ENCODE measurements around the gene ARL13B.
"Not testable (repeated sequence)": the region's sequence is repeated elsewhere in the genome, so short reads cannot be mapped to it uniquely, and the experiment has no call there.

ARL13B gene

GRCh38 chr3:94062513-94063404 lies 82.8 kb downstream of the ARL13B start, which contains the start of the genes DHFR2 and NSUN3:
DHFR2 (minus strand) TSS chr3:94062916; CDS start chr3:94061511, 1,405 bp downstream.
NSUN3 (plus strand) TSS chr3:94063061; CDS start chr3:94063127, 66 bp downstream.
- DNase-seq (ENCODE audit: low read depth in 4 of 4, low spot score in 1 of 4) = peak; percentile 53 to 72 (median 60)

GRCh38 chr3:94063496-94064119 lies 83.7 kb downstream of the ARL13B start:
- no peak for DNase-seq (ENCODE audit: low read depth in 4 of 4, low spot score in 1 of 4)

- no peak for DNase-seq (ENCODE audit: low read depth in 4 of 4, low spot score in 1 of 4)
Measured at GRCh38 chr3:94064243-94064860, 84.4 kb downstream of the ARL13B start.

GRCh38 chr3:94065122-94065521 lies 85.2 kb downstream of the ARL13B start:
- no peak for DNase-seq (ENCODE audit: low read depth in 4 of 4, low spot score in 1 of 4)

GRCh38 chr3:94065819-94066480 lies 86.0 kb downstream of the ARL13B start:
- DNase-seq (ENCODE audit: low read depth in 4 of 4, low spot score in 1 of 4) = no peak

- DNase-seq (ENCODE audit: low read depth in 4 of 4, low spot score in 1 of 4) = no peak
Measured at GRCh38 chr3:94066506-94067500, 86.8 kb downstream of the ARL13B start.

- no peak for DNase-seq (ENCODE audit: low read depth in 4 of 4, low spot score in 1 of 4)
Measured at GRCh38 chr3:94069194-94069813, 89.3 kb downstream of the ARL13B start.

GRCh38 chr3:94070341-94070911 lies 90.5 kb downstream of the ARL13B start:
- DNase-seq (ENCODE audit: low read depth in 4 of 4, low spot score in 1 of 4) = no peak

- no peak for DNase-seq (ENCODE audit: low read depth in 4 of 4, low spot score in 1 of 4)
Measured at GRCh38 chr3:94071713-94072284, 91.8 kb downstream of the ARL13B start.

GRCh38 chr3:94076055-94076454 lies 96.1 kb downstream of the ARL13B start:
- no peak for DNase-seq (ENCODE audit: low read depth in 4 of 4, low spot score in 1 of 4)

GRCh38 chr3:94080552-94080951 lies 100.6 kb downstream of the ARL13B start:
- DNase-seq (ENCODE audit: low read depth in 4 of 4, low spot score in 1 of 4) = not testable (repeated sequence)

- DNase-seq (ENCODE audit: low read depth in 4 of 4, low spot score in 1 of 4) = no peak
Measured at GRCh38 chr3:94081884-94082283, 101.9 kb downstream of the ARL13B start.

GRCh38 chr3:94082391-94082937 lies 102.5 kb downstream of the ARL13B start:
- no peak for DNase-seq (ENCODE audit: low read depth in 4 of 4, low spot score in 1 of 4)

- no peak for DNase-seq (ENCODE audit: low read depth in 4 of 4, low spot score in 1 of 4)
Measured at GRCh38 chr3:94083261-94083660, 103.3 kb downstream of the ARL13B start.

- no peak for DNase-seq (ENCODE audit: low read depth in 4 of 4, low spot score in 1 of 4)
Measured at GRCh38 chr3:94089126-94089525, 109.2 kb downstream of the ARL13B start.

GRCh38 chr3:94092086-94092485 lies 112.1 kb downstream of the ARL13B start:
- DNase-seq (ENCODE audit: low read depth in 4 of 4, low spot score in 1 of 4) = no peak

- DNase-seq (ENCODE audit: low read depth in 4 of 4, low spot score in 1 of 4) = no peak
Measured at GRCh38 chr3:94093151-94093550, 113.2 kb downstream of the ARL13B start.

GRCh38 chr3:94095111-94095510 lies 115.2 kb downstream of the ARL13B start:
- no peak for DNase-seq (ENCODE audit: low read depth in 4 of 4, low spot score in 1 of 4)

GRCh38 chr3:94098452-94098851 lies 118.5 kb downstream of the ARL13B start:
- DNase-seq (ENCODE audit: low read depth in 4 of 4, low spot score in 1 of 4) = no peak

Data from stimulated activated CD4-positive, alpha-beta T cell treated with anti-CD3 and anti-CD28 coated beads, Interleukin-1b, Interleukin-23, amount 100 ng/mL, for 24 hours (primary cell).